Gastrocnemius medialis (tissue), 4 donors: ENCODE data around the gene PIGQ. TPM values are rescaled to one million over a fixed set of nuclear protein-coding genes. Genes with fewer than 3 reads are reported as not detected.
A peak's percentile ranks its signal among the peaks of the same experiment; 100 is the strongest.

Source experiments
- ATAC-seq, 2 donors: fragments of 150-250 bp; one replicate each; pipeline ENCODE4 v1.9.1; 2016
- DNase-seq, 2 donors: peaks; one replicate each; pipeline ENCODE4 v3.0.0-alpha.2; 2019
- H3K27ac ChIP-seq, 4 donors: fragments of 200-600 bp; sonication (generic); 1 replicate in 1 of 4; 2 replicates in 3 of 4; pipeline ENCODE4 v1.5.1; 2016 to 2018; ENCODE audit warnings: mild to moderate bottlenecking in 2 of 4, moderate library complexity in 1 of 4
- H3K27me3 ChIP-seq, 3 donors: fragments of 200-600 bp; sonication (generic) in 2 of 3; 1 replicate in 1 of 3; 2 replicates in 2 of 3; pipeline versions ENCODE4 v1.5.1 to v1.6.0; 2016 to 2019; ENCODE audit warnings: mild to moderate bottlenecking in 1 of 3, moderate library complexity in 1 of 3
- H3K36me3 ChIP-seq, 2 donors: fragments of 200-600 bp; sonication (generic) in 1 of 2; one replicate each; pipeline ENCODE4 v1.5.1; 2017 to 2018
- H3K4me1 ChIP-seq, 2 donors: fragments of 200-600 bp; sonication (generic) in 1 of 2; one replicate each; pipeline ENCODE4 v1.5.1; 2016 to 2017; ENCODE audit warnings: mild to moderate bottlenecking in 2 of 2
- H3K4me3 ChIP-seq, 4 donors: fragments of 200-600 bp; sonication (generic) in 3 of 4; 1 replicate in 1 of 4; 2 replicates in 3 of 4; pipeline ENCODE4 v1.5.1; 2016 to 2019; ENCODE audit warnings: mild to moderate bottlenecking in 2 of 4
- H3K9me3 ChIP-seq, 3 donors: fragments of 200-600 bp; sonication (generic) in 2 of 3; 1 replicate in 1 of 3; 2 replicates in 2 of 3; pipeline ENCODE4 v1.5.1; 2016 to 2019
- POLR2A ChIP-seq, 2 donors: fragments of 450-650 bp; IDR thresholded peaks; one replicate each; pipeline ENCODE4 v1.6.1; 2017; ENCODE audit warnings: antibody characterized with exemption in 2 of 2, mild to moderate bottlenecking in 2 of 2, moderate library complexity in 2 of 2
- in situ Hi-C, 4 donors: fragments of 200-750 bp; cut with MboI; loops; one replicate each; pipeline versions ENCODE4 v1.15.0 to v1.8.0; 2017; ENCODE audit warnings: low sequenced_read_pairs in 4 of 4
- intact Hi-C: fragments of 100-400 bp; cut with DNase I; formaldehyde crosslinking; loops from one replicate; pipeline ENCODE4 v1.15.1; 2023; ENCODE audit warnings: low total_unique reads
- total RNA-seq, 4 donors: library from RNA; depleted of rRNA; stranded (reverse); fragments of >200 nt; gene quantifications; one replicate each; pipeline versions ENCODE4 v1.1.0 to v1.2.3, GENCODE V29; 2016
- TF ChIP-seq, protein P1 (sequence below), 5 experiments: fragments of 450-650 bp in 3 of 5; fragments of 200-600 bp in 2 of 5; sonication (generic) in 2 of 5; IDR thresholded peaks in 4 of 5; conservative IDR thresholded peaks in 1 of 5; 1 replicate in 4 of 5; 2 replicates in 1 of 5; pipeline ENCODE4 v1.5.1; 2016 to 2019; ENCODE audit warnings: antibody characterized with exemption in 5 of 5, mild to moderate bottlenecking in 3 of 5, moderate library complexity in 3 of 5

The PIGQ gene
- total RNA-seq, 4 donors from 2014 or later, result 22.2 to 47.3 (median 38.5) TPM

DNA sequence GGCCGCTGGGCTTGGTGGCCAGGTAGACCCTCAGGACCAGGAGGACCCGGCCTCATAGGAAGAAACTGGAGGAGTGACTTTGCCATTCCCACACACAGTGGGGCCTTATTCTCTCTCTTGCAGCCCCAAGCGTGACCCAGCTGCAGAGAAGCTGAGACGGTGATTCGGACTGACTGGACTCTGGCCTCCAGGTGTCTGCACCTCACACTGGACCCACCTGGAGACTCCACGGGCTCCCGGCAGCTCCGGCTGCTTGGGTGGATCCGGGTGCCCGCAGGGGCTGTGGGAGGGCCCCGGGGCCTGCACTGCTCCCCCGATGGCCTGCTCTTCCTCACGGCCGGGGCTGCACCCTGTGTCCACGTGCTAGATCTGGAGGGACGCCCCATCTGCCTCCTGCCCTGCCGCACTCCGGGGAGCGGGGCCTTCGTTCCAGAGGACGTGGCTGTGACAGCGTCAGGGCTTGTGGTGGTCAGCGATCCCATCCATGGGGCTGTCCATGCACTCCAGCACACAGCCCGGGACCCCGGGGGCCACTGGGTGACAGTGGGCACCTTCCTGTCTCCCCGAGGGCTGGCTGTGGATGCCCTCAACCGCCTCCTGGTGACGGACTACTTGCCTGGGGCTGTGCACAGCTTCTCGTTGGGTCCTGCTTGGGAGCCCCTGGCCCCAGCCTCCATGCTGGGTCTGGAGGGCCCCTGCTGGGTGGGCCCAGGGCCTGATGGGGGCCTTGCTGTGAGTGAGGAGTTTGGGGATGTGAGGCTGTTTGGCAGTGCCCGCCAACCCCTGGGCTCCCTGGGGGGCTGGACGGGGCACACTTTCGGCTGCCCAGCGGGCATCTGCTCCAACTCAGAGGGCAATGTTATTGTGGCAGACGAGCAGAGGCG lies 2.2 kb upstream of the PIGQ start:
- in situ Hi-C loops (no loop called here), intact Hi-C loops (no loop called here)
- no peak for TF ChIP-seq POLR2A (IDR thresholded peaks at IDR 0.05)
- TF ChIP-seq, protein P1, sequence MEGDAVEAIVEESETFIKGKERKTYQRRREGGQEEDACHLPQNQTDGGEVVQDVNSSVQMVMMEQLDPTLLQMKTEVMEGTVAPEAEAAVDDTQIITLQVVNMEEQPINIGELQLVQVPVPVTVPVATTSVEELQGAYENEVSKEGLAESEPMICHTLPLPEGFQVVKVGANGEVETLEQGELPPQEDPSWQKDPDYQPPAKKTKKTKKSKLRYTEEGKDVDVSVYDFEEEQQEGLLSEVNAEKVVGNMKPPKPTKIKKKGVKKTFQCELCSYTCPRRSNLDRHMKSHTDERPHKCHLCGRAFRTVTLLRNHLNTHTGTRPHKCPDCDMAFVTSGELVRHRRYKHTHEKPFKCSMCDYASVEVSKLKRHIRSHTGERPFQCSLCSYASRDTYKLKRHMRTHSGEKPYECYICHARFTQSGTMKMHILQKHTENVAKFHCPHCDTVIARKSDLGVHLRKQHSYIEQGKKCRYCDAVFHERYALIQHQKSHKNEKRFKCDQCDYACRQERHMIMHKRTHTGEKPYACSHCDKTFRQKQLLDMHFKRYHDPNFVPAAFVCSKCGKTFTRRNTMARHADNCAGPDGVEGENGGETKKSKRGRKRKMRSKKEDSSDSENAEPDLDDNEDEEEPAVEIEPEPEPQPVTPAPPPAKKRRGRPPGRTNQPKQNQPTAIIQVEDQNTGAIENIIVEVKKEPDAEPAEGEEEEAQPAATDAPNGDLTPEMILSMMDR (IDR thresholded peaks at IDR 0.05 in 4 of 5, conservative IDR thresholded peaks at IDR 0.05 in 1 of 5), result no peak
- no peaks in the 10 kb centered on the region for H3K27me3 ChIP-seq
- no peaks in the 10 kb centered on the region for H3K9me3 ChIP-seq
- peak overlapping the region in 2 of 4 donors; percentile 15 to 18 for H3K27ac ChIP-seq
- DNase-seq (no peak), ATAC-seq (no peak)
- H3K4me3 ChIP-seq, result peak overlapping the region; percentile 19 to 40 (median 36)
- no peaks in the 10 kb centered on the region for H3K36me3 ChIP-seq
- peaks cover 22 to 29% of the 10 kb centered on the region in 2 donors for H3K4me1 ChIP-seq

DNA sequence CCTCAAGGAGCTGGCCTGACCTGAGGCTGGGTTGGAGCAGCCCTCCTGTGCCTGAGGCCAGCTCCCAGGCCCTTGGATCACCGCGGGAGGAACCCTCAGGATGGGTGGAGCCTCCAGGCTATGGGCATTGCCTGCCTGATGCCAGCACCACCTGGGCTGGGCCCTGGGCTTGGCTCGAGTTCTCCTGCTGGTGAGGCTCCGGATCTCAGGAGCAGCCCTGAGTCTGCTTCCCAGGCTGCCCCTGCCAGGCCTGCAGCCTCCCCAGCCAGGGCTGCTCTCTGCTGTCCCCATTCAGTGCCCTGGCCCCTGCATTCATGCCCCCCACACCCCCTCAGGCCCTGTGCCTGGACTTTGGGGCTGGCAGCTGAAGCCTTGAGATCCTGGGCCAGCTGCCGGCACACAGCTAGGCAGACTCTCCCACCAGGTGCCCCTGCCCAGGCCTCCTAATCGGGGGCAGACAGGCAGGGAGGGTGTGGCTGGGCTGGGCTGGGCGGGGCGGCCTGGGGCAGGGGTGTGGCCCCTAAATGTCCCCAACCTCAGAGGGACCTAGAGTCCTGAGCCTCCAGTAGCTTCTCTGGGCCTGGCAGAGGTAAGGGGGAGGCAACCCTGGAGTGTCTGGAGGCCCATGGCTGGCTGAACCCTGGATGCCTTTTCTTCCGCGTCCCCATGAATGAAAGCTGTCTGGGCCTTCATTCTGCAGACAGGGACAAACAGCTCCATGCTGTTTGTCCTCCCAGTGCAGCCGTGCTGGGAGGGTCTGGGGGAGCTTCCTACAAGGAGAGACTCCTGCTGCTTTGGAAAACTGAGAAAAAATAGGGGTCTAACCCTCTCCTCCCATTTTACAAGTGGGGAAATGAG lies 1.1 kb upstream of the PIGQ start:
- DNase-seq (no peak), ATAC-seq (no peak)
- intact Hi-C loops (no loop called here), in situ Hi-C loops (no loop called here)
- peak overlapping the region in 3 of 4 donors; percentile 75 to 84 (median 83) for H3K27ac ChIP-seq
- no peaks in the 10 kb centered on the region for H3K36me3 ChIP-seq
- H3K27me3 ChIP-seq, result no peaks in the 10 kb centered on the region
- H3K9me3 ChIP-seq, result no peaks in the 10 kb centered on the region
- peaks cover 22 to 29% of the 10 kb centered on the region in 2 donors for H3K4me1 ChIP-seq
- TF ChIP-seq, protein P1 (IDR thresholded peaks at IDR 0.05 in 4 of 5, conservative IDR thresholded peaks at IDR 0.05 in 1 of 5), result no peak
- TF ChIP-seq POLR2A (IDR thresholded peaks at IDR 0.05), result no peak
- H3K4me3 ChIP-seq, result peak overlapping the region; percentile 66 to 91 (median 82)

DNA sequence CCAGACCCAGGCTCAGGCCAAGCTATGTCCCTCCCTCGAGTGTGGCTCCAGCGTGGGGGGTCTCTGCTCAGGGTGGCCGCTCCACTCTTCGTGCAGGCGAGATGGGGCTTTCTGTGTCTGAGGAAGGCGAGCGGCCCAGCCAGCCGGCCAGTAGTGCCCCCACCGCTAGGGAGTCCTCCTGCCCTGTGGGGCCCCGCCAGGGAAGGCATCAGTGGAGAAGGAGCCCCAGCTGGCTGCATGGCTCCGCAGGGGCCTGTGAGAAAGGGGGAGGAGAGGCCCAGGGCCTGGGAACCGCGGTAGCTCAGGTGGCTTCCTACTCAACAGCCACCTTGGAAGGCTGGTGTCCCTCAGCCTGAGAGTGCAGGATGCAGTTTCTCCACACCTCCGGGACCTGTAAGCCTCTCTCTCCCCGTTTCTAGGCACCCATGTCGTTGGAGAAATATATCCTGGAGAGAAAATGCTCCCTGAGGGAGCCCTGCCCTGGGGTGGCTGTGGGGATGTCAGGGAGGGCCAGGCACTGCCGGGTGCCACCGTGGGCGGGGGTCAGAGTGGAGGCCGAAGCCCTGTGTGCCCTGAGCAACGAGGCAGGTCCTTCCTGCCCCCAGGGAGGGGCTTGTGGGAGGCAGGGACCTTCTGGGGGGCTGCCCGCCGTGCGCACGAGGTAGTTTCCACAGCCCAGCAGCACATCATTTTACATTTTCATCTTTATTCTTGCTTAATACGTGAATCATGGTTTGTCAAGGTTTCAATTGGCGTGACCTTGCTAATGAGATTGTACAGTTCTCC lies 3.3 kb downstream of the PIGQ start:
- Histone ChIP-seq H3K27me3 (no peaks in the 10 kb centered on the region), H3K36me3 (no peaks in the 10 kb centered on the region), H3K27ac (no peak overlapping the region), H3K9me3 (no peaks in the 10 kb centered on the region), H3K4me1 (peaks cover 12 to 15% of the 10 kb centered on the region in 2 donors), H3K4me3 (no peak overlapping the region)
- in situ Hi-C loops (no loop called here), intact Hi-C loops (no loop called here)
- DNase-seq (no peak), ATAC-seq (no peak)
- no peak for TF ChIP-seq POLR2A (IDR thresholded peaks at IDR 0.05)
- TF ChIP-seq, protein P1 (IDR thresholded peaks at IDR 0.05 in 4 of 5, conservative IDR thresholded peaks at IDR 0.05 in 1 of 5), result no peak

DNA sequence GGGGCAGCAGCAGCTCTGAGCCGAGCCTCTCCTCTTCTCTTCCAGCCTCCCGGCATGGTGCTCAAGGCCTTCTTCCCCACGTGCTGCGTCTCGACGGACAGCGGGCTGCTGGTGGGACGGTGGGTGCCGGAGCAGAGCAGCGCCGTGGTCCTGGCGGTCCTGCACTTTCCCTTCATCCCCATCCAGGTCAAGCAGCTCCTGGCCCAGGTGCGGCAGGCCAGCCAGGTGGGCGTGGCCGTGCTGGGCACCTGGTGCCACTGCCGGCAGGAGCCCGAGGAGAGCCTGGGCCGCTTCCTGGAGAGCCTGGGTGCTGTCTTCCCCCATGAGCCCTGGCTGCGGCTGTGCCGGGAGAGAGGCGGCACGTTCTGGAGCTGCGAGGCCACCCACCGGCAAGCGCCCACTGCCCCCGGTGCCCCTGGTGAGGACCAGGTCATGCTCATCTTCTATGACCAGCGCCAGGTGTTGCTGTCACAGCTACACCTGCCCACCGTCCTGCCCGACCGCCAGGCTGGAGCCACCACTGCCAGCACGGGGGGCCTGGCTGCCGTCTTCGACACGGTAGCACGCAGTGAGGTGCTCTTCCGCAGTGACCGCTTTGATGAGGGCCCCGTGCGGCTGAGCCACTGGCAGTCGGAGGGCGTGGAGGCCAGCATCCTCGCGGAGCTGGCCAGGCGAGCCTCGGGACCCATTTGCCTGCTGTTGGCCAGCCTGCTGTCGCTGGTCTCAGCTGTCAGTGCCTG lies 4.4 kb downstream of the PIGQ start:
- H3K9me3 ChIP-seq, result no peaks in the 10 kb centered on the region
- H3K27ac ChIP-seq, result no peak overlapping the region
- H3K4me3 ChIP-seq, result no peak overlapping the region
- H3K27me3 ChIP-seq, result no peaks in the 10 kb centered on the region
- DNase-seq (no peak), ATAC-seq (no peak)
- peaks cover 7 to 10% of the 10 kb centered on the region in 2 donors for H3K4me1 ChIP-seq
- H3K36me3 ChIP-seq, result no peaks in the 10 kb centered on the region
- intact Hi-C loops, result no loop called here
- no peak for TF ChIP-seq POLR2A (IDR thresholded peaks at IDR 0.05)
- TF ChIP-seq, protein P1 (IDR thresholded peaks at IDR 0.05 in 4 of 5, conservative IDR thresholded peaks at IDR 0.05 in 1 of 5), result no peak
- in situ Hi-C loops, result no loop called here
